Vagina (tissue), 2 donors: ENCODE results near the gene BCOR. TPM values are rescaled to one million over a fixed set of nuclear protein-coding genes. Genes with fewer than 3 reads are reported as not detected.

ENCODE experiments used
- DNase-seq, 2 donors: peaks; one replicate each; pipeline ENCODE4 v3.0.0-alpha.2; 2017; ENCODE audit errors: extremely low spot score in 2 of 2
- H3K27ac ChIP-seq: fragments of 200-600 bp; sonication (generic); one replicate; pipeline ENCODE4 v1.5.1; 2019
- H3K27me3 ChIP-seq: fragments of 200-600 bp; sonication (generic); one replicate; pipeline ENCODE4 v1.5.1; 2019
- H3K36me3 ChIP-seq, 2 donors: fragments of 200-600 bp; sonication (generic); one replicate each; pipeline ENCODE4 v1.5.1; 2017 to 2019
- H3K4me1 ChIP-seq: fragments of 200-600 bp; sonication (generic); one replicate; pipeline ENCODE4 v1.5.1; 2019
- H3K4me3 ChIP-seq, 2 donors: fragments of 200-600 bp; sonication (generic); 1 replicate in 1 of 2; 2 replicates in 1 of 2; pipeline ENCODE4 v1.5.1; 2016 to 2019
- H3K9me3 ChIP-seq: fragments of 200-600 bp; sonication (generic); one replicate; pipeline ENCODE4 v1.5.1; 2019
- CTCF ChIP-seq, 3 experiments: fragments of 450-650 bp in 2 of 3; fragments of 200-600 bp in 1 of 3; sonication (generic) in 1 of 3; IDR thresholded peaks; one replicate each; pipeline ENCODE4 v1.5.1; 2017 to 2019; ENCODE audit warnings: antibody characterized with exemption in 3 of 3, mild to moderate bottlenecking in 2 of 3, moderate library complexity in 2 of 3
- POLR2A ChIP-seq, 2 donors: fragments of 450-650 bp; IDR thresholded peaks; one replicate each; pipeline ENCODE4 v1.6.1; 2017; ENCODE audit warnings: antibody characterized with exemption in 2 of 2, mild to moderate bottlenecking in 2 of 2, moderate library complexity in 2 of 2
- POLR2AphosphoS5 ChIP-seq, 2 donors: sonication (generic); formaldehyde crosslinking; IDR thresholded peaks; one replicate each; pipeline ENCODE4 v1.9.0; 2017; ENCODE audit warnings: antibody characterized with exemption in 2 of 2, mild to moderate bottlenecking in 2 of 2, low read depth in 1 of 2; ENCODE audit not compliant: insufficient read depth in 1 of 2
- intact Hi-C: fragments of 100-400 bp; cut with DNase I; formaldehyde crosslinking; loops from one replicate; pipeline ENCODE4 v1.15.1; 2023
- total RNA-seq: library from RNA; depleted of rRNA; stranded (reverse); fragments of >200 nt; gene quantifications from one replicate; pipeline ENCODE4 v1.2.3, GENCODE V29; 2016

Gene BCOR
- total RNA-seq, 1 donor from 2014 or later, result 19.9 TPM

GRCh38 chrX:40145001-40145922 is 47.5 kb upstream of the BCOR start:
- no peaks in the 10 kb centered on the region for H3K27me3 ChIP-seq
- intact Hi-C loops, result no loop called here
- TF ChIP-seq POLR2A (IDR thresholded peaks at IDR 0.05), result no peak
- TF ChIP-seq POLR2AphosphoS5 (IDR thresholded peaks at IDR 0.05; ENCODE audit: insufficient read depth in 1 of 2, low read depth in 1 of 2), result no peak
- no peak for TF ChIP-seq CTCF (IDR thresholded peaks at IDR 0.05)
- H3K4me3 ChIP-seq, result peak overlapping the region; percentile 32 to 61
- peak overlapping the region; percentile 3 for H3K27ac ChIP-seq
- no peaks in the 10 kb centered on the region for H3K9me3 ChIP-seq
- no peaks in the 10 kb centered on the region for H3K36me3 ChIP-seq
- H3K4me1 ChIP-seq, result peaks cover 39% of the 10 kb centered on the region
- no peak for DNase-seq

DNA sequence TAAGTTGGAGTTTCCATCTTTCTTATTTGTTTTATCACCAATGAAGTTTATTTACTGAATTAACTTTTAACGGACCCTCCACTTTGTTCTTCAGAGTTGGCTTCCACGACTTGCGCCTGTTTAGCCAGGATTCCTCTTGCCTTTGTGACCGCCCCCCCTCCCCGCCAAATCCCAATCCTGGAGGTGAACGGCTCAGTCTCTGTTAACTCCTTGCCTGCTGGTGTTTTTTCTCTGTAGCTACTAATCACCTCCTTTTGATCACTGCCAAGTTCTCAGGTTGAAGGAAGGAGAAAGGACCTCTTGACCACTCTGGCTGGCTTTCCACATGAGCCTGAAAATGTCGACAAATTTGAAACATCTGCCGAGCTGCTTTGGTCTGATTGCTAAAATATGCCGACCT is 46.8 kb upstream of the BCOR start:
- Histone ChIP-seq H3K9me3 (no peaks in the 10 kb centered on the region), H3K4me3 (peak overlapping the region; percentile 32 to 61), H3K27me3 (no peaks in the 10 kb centered on the region), H3K4me1 (peaks cover 39% of the 10 kb centered on the region), H3K36me3 (no peaks in the 10 kb centered on the region), H3K27ac (no peak overlapping the region)
- no peak for TF ChIP-seq POLR2A (IDR thresholded peaks at IDR 0.05)
- no peak for TF ChIP-seq CTCF (IDR thresholded peaks at IDR 0.05)
- no peak for TF ChIP-seq POLR2AphosphoS5 (IDR thresholded peaks at IDR 0.05; ENCODE audit: insufficient read depth in 1 of 2, low read depth in 1 of 2)
- intact Hi-C loops, result no loop called here
- DNase-seq, result no peak

DNA sequence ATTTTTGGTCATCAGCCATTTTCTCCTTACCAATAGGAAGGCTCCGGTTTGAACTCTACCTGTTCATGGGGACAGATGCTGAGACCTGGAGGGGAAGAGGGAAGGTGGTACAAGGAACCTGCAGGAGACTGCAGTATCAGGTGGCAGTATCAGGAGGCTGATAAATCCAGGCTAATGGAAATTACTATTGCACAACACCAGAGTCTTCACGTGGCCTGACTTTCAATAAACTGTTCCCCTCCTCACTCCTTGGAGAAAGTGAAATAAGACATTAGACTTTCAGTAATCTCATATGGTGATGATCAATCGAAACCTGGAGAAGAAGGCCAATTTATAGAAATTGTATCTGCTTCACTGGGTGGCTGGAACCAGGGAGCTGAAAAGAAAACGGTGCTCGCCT is 46.2 kb upstream of the BCOR start:
- TF ChIP-seq CTCF (IDR thresholded peaks at IDR 0.05) (no peak), POLR2A (IDR thresholded peaks at IDR 0.05) (no peak), POLR2AphosphoS5 (IDR thresholded peaks at IDR 0.05; ENCODE audit: insufficient read depth in 1 of 2, low read depth in 1 of 2) (no peak)
- Histone ChIP-seq H3K4me1 (peaks cover 39% of the 10 kb centered on the region), H3K36me3 (no peaks in the 10 kb centered on the region), H3K4me3 (no peak overlapping the region), H3K9me3 (no peaks in the 10 kb centered on the region), H3K27ac (no peak overlapping the region), H3K27me3 (no peaks in the 10 kb centered on the region)
- intact Hi-C loops, result no loop called here
- DNase-seq, result no peak

- Histone ChIP-seq H3K27ac (no peak overlapping the region), H3K9me3 (no peaks in the 10 kb centered on the region), H3K36me3 (no peaks in the 10 kb centered on the region), H3K27me3 (no peaks in the 10 kb centered on the region), H3K4me1 (peaks cover 39% of the 10 kb centered on the region), H3K4me3 (no peak overlapping the region)
- TF ChIP-seq CTCF (IDR thresholded peaks at IDR 0.05), result no peak
- no peak for TF ChIP-seq POLR2AphosphoS5 (IDR thresholded peaks at IDR 0.05; ENCODE audit: insufficient read depth in 1 of 2, low read depth in 1 of 2)
- no peak for TF ChIP-seq POLR2A (IDR thresholded peaks at IDR 0.05)
- intact Hi-C loops, result no loop called here
- no peak for DNase-seq
These were observed 45.2 kb upstream of the BCOR start for GRCh38 chrX:40143001-40143400.

GRCh38 chrX:40142417-40142816 is 44.7 kb upstream of the BCOR start:
- DNase-seq, result no peak
- no peaks in the 10 kb centered on the region for H3K36me3 ChIP-seq
- no peaks in the 10 kb centered on the region for H3K27me3 ChIP-seq
- no peak overlapping the region for H3K27ac ChIP-seq
- H3K9me3 ChIP-seq, result no peaks in the 10 kb centered on the region
- H3K4me1 ChIP-seq, result peaks cover 34% of the 10 kb centered on the region
- no peak overlapping the region for H3K4me3 ChIP-seq
- TF ChIP-seq POLR2A (IDR thresholded peaks at IDR 0.05), result no peak
- no peak for TF ChIP-seq CTCF (IDR thresholded peaks at IDR 0.05)
- intact Hi-C loops, result no loop called here
